IMR-90 (cell line): ENCODE measurements around the gene UMODL1. TPM values are rescaled to one million over a fixed set of nuclear protein-coding genes. Genes with fewer than 3 reads are reported as not detected.

ENCODE experiments used
- ATAC-seq: fragments of 200-7000 bp; cut with Tn5 transposase; 2 replicates; pipeline ENCODE4 v1.9.1; 2020; ENCODE audit warnings: low read depth, mild to moderate bottlenecking, moderate library complexity
- BruUV-seq: library from RNA; stranded (reverse); fragments of 400-500 nt; replicated peaks from 2 replicates; lab custom pipeline; 2021; lab: Mats Ljungman, UMichigan
- CTCF ChIA-PET: fragments of 300-600 bp; formaldehyde crosslinking; extraction: SDS; loops from one replicate; lab custom pipeline; 2021; ENCODE audit warnings: antibody characterized with exemption; lab: Yijun Ruan, JAX
- POLR2A ChIA-PET: fragments of 300-600 bp; sonication (Branson Sonifier 250); formaldehyde crosslinking; loops from one replicate; lab custom pipeline; 2022; ENCODE audit warnings: antibody characterized with exemption; ENCODE audit not compliant: unreplicated experiment; lab: Charles Lee
- DNase-seq: peaks from one replicate; pipeline ENCODE4 v3.0.0; 2013
- H2AFZ ChIP-seq: replicated peaks from 2 replicates; pipeline ENCODE3; 2013; ENCODE audit warnings: low read length, mild to moderate bottlenecking; ENCODE audit not compliant: poor library complexity
- H2AK5ac ChIP-seq: 2 replicates; pipeline ENCODE4 v1.6.1; 2013; ENCODE audit warnings: low read depth, low read length, inconsistent platforms
- H2AK9ac ChIP-seq: replicated peaks from 2 replicates; pipeline ENCODE3; 2013; ENCODE audit warnings: mild to moderate bottlenecking, low read depth, low read length, moderate library complexity; ENCODE audit not compliant: poor library complexity
- H2BK120ac ChIP-seq: 2 replicates; pipeline ENCODE4 v1.6.1; 2013; ENCODE audit warnings: low read depth, low read length, inconsistent platforms
- H2BK15ac ChIP-seq: 3 replicates; pipeline ENCODE4 v1.6.1; 2013; ENCODE audit warnings: low read depth, low read length, inconsistent platforms
- H2BK20ac ChIP-seq: 2 replicates; pipeline ENCODE4 v1.6.1; 2013; ENCODE audit warnings: low read depth, mild to moderate bottlenecking, inconsistent platforms, low read length, moderate library complexity
- H2BK5ac ChIP-seq: 2 replicates; pipeline ENCODE4 v1.6.1; 2013; ENCODE audit warnings: mild to moderate bottlenecking, low read depth, low read length, inconsistent platforms; ENCODE audit not compliant: poor library complexity, severe bottlenecking
- H3K14ac ChIP-seq: replicated peaks from 2 replicates; pipeline ENCODE4 v1.6.1; 2013; ENCODE audit warnings: low read depth, low read length, inconsistent platforms
- H3K18ac ChIP-seq: 2 replicates; pipeline ENCODE4 v1.6.1; 2013; ENCODE audit warnings: low read depth, low read length, control low read depth
- H3K23ac ChIP-seq: 2 replicates; pipeline ENCODE4 v1.6.1; 2013; ENCODE audit warnings: low read depth, low read length, inconsistent platforms
- H3K27ac ChIP-seq: 2 replicates; pipeline ENCODE4 v1.5.1; 2013; ENCODE audit warnings: mild to moderate bottlenecking, control low read depth, low read length; ENCODE audit not compliant: insufficient read depth
- H3K27me3 ChIP-seq: 2 replicates; pipeline ENCODE4 v1.6.1; 2013; ENCODE audit warnings: low read length; ENCODE audit not compliant: control insufficient read depth, insufficient read depth
- H3K36me3 ChIP-seq: 2 replicates; pipeline ENCODE4 v1.6.1; 2013; ENCODE audit warnings: low read length, mixed read lengths; ENCODE audit not compliant: control insufficient read depth, insufficient read depth
- H3K4ac ChIP-seq: 2 replicates; pipeline ENCODE4 v1.6.1; 2013; ENCODE audit warnings: low read depth, low read length, inconsistent platforms
- H3K4me1 ChIP-seq: 2 replicates; pipeline ENCODE4 v1.6.1; 2013; ENCODE audit warnings: low read length, mixed read lengths; ENCODE audit not compliant: control insufficient read depth, insufficient read depth
- H3K4me2 ChIP-seq: 2 replicates; pipeline ENCODE4 v1.6.1; 2013; ENCODE audit warnings: low read depth, mild to moderate bottlenecking, control low read depth, low read length, moderate library complexity
- H3K4me3 ChIP-seq: 2 replicates; pipeline ENCODE4 v1.5.1; 2013; ENCODE audit warnings: low read depth, mild to moderate bottlenecking, control low read depth, low read length, moderate library complexity; ENCODE audit not compliant: insufficient read depth
- H3K56ac ChIP-seq: 2 replicates; pipeline ENCODE4 v1.6.1; 2013; ENCODE audit warnings: low read length, inconsistent platforms; ENCODE audit not compliant: insufficient read depth; ENCODE audit errors: extremely low read depth
- H3K79me1 ChIP-seq, 2 experiments: 2 replicates each; pipeline ENCODE4 v1.6.1; 2013; ENCODE audit warnings: low read length in 2 of 2, inconsistent platforms in 1 of 2, low read depth in 1 of 2
- H3K9ac ChIP-seq: 2 replicates; pipeline ENCODE4 v1.6.1; 2013; ENCODE audit warnings: low read depth, low read length, control low read depth
- H3K9me1 ChIP-seq: 2 replicates; pipeline ENCODE4 v1.6.1; 2013; ENCODE audit warnings: low read length, inconsistent platforms; ENCODE audit not compliant: insufficient read depth
- H3K9me3 ChIP-seq: 2 replicates; pipeline ENCODE4 v1.6.1; 2013; ENCODE audit warnings: low read length; ENCODE audit not compliant: control insufficient read depth, insufficient read depth
- H4K20me1 ChIP-seq: 2 replicates; pipeline ENCODE4 v1.6.1; 2013; ENCODE audit warnings: low read length, inconsistent platforms; ENCODE audit not compliant: insufficient read depth
- H4K5ac ChIP-seq: 2 replicates; pipeline ENCODE4 v1.6.1; 2013; ENCODE audit warnings: mild to moderate bottlenecking, low read depth, low read length, control low read depth
- H4K8ac ChIP-seq, 2 experiments: 2 replicates each; pipeline ENCODE4 v1.6.1; 2013; ENCODE audit warnings: low read depth in 2 of 2, low read length in 2 of 2, control low read depth in 1 of 2, inconsistent platforms in 1 of 2
- H4K91ac ChIP-seq: 2 replicates; pipeline ENCODE4 v1.6.1; 2013; ENCODE audit warnings: low read depth, low read length, inconsistent platforms; ENCODE audit not compliant: insufficient read depth
- CEBPB ChIP-seq: IDR thresholded peaks from 2 replicates; pipeline ENCODE4 v1.6.1; 2012; ENCODE audit warnings: low read depth, low read length, improper control_type of control experiment
- CTCF ChIP-seq: conservative IDR thresholded peaks from 2 replicates; pipeline ENCODE4 v1.5.1; 2012; ENCODE audit warnings: mild to moderate bottlenecking, low read depth, low read length, improper control_type of control experiment
- ELK1 ChIP-seq: fragments of 150-350 bp; IDR thresholded peaks from 2 replicates; pipeline ENCODE4 v1.6.1; 2016; ENCODE audit warnings: low read depth, mild to moderate bottlenecking, low read length, moderate library complexity, borderline replicate concordance
- FOS ChIP-seq: fragments of 150-350 bp; IDR thresholded peaks from 2 replicates; pipeline ENCODE4 v1.6.1; 2016; ENCODE audit warnings: low read depth, low read length
- MAFK ChIP-seq: IDR thresholded peaks from 2 replicates; pipeline ENCODE4 v1.6.1; 2012; ENCODE audit warnings: low read depth, low read length, improper control_type of control experiment
- NFE2L2 ChIP-seq: fragments of 150-350 bp; IDR thresholded peaks from 2 replicates; pipeline ENCODE4 v1.6.1; 2016; ENCODE audit warnings: low read depth, mild to moderate bottlenecking, low read length
- POLR2A ChIP-seq: IDR thresholded peaks from 2 replicates; pipeline ENCODE4 v1.6.1; 2012; ENCODE audit warnings: mild to moderate bottlenecking, low read depth, low read length
- RFX5 ChIP-seq: IDR thresholded peaks from 2 replicates; pipeline ENCODE4 v1.8.0; 2012; ENCODE audit warnings: low read depth, mild to moderate bottlenecking, low read length, moderate library complexity
- WGBS, 2 experiments: methylation state at CpG; one replicate each; pipeline versions ENCODE4 v1.1.5 to v1.1.7; 2013; ENCODE audit warnings: missing lambda C conversion rate in 2 of 2; ENCODE audit not compliant: insufficient read length in 1 of 2; ENCODE audit errors: extremely low coverage in 2 of 2; 5-methylcytosine and 5-hydroxymethylcytosine counted together
- dilution Hi-C: fragments of 300-500 bp; cut with HindIII; formaldehyde crosslinking; loops from one replicate; pipeline ENCODE4 v1.14.3; 2018; ENCODE audit warnings: low sequenced_read_pairs; ENCODE audit not compliant: unreplicated experiment
- in situ Hi-C: fragments of 300-500 bp; cut with MboI; formaldehyde crosslinking; loops from 3 replicates; pipeline ENCODE4 v1.14.3; 2019; ENCODE audit warnings: low sequenced_read_pairs, inconsistent platforms, mixed read lengths
- intact Hi-C: fragments of 100-400 bp; cut with micrococcal nuclease; formaldehyde crosslinking; loops from 2 replicates; pipeline ENCODE4 v1.10.0; 2022
- polyA plus RNA-seq, 3 experiments: library from polyadenylated mRNA; depleted of rRNA; stranded (reverse); fragments of >200 nt; gene quantifications; 2 replicates each; pipeline ENCODE4 v1.2.3, GENCODE V29; 2012; ENCODE audit warnings: low replicate concordance in 1 of 3
- total RNA-seq: library from RNA; depleted of rRNA; stranded (reverse); fragments of >200 nt; gene quantifications from 2 replicates; pipeline ENCODE4 v1.2.3, GENCODE V29; 2012

UMODL1 gene
- total and polyA plus RNA-seq, 2 of the 4 experiments (the other 2 are of a cell fraction): 0.02 TPM; not detected in 1

- ATAC-seq: no peak
- intact Hi-C loops (loop anchor here (1.0 to 5.0 kb wide), 2 partner anchors 8 to 37 kb away; partner anchors contain the start of gene ZBTB21), dilution Hi-C loops (no loop called here), in situ Hi-C loops (no loop called here)
- H2BK5ac ChIP-seq: peak overlapping the region; percentile 87
- H3K56ac ChIP-seq: no peak overlapping the region
- peaks cover 18% of the 10 kb centered on the region for H3K4me1 ChIP-seq
- H4K8ac ChIP-seq: peak overlapping the region; percentile 3 to 69; a peak in 2 of 4 replicates
- peak overlapping the region; percentile 52; the same call in 1 of the 2 replicates for H3K23ac ChIP-seq
- no peaks in the 10 kb centered on the region; the same call in 1 of the 2 replicates for H3K27me3 ChIP-seq
- peak overlapping the region; percentile 52; the same call in 2 of the 3 replicates for H2BK15ac ChIP-seq
- H3K27ac ChIP-seq: peak overlapping the region; percentile 80
- peak overlapping the region; percentile 54 for H3K18ac ChIP-seq
- peaks cover 11% of the 10 kb centered on the region for H3K9me1 ChIP-seq
- ChIA-PET CTCF (interaction anchor here (2.0 kb wide), 1 partner anchor 59 kb away, joined by 6 read pairs; no protein-coding TSS in a partner anchor), POLR2A (no interaction called here)
- H3K14ac ChIP-seq: peak overlapping the region; percentile 31
- H2BK120ac ChIP-seq: peak overlapping the region; percentile 87
- no TSS peak for BruUV-seq
- no peaks in the 10 kb centered on the region; a peak in 2 of 4 replicates for H3K79me1 ChIP-seq
- 84% methylated on average over 5 of the region's 10 CpGs; no CpG with 5 or more reads in 1 of the 2 experiments for WGBS, 2 experiments
- peak overlapping the region; percentile 94 for H2AK5ac ChIP-seq
- H4K5ac ChIP-seq: peak overlapping the region; percentile 86
- H2AFZ ChIP-seq: no peak overlapping the region
- H2AK9ac ChIP-seq: no peak overlapping the region
- TF ChIP-seq POLR2A (no peak), MAFK (no peak), NFE2L2 (no peak), CTCF (no peak), ELK1 (no peak), FOS (no peak), RFX5 (no peak), CEBPB (peak; percentile 55)
- no peak overlapping the region for H3K4me3 ChIP-seq
- H3K36me3 ChIP-seq: no peaks in the 10 kb centered on the region
- no peak overlapping the region for H3K9ac ChIP-seq
- H3K4me2 ChIP-seq: no peak overlapping the region
- H2BK20ac ChIP-seq: peak overlapping the region; percentile 82
- H3K4ac ChIP-seq: peak overlapping the region; percentile 94
- H4K91ac ChIP-seq: peak overlapping the region; percentile 86
- peaks cover 3% of the 10 kb centered on the region; the same call in 1 of the 2 replicates for H4K20me1 ChIP-seq
- H3K9me3 ChIP-seq: no peaks in the 10 kb centered on the region
- DNase-seq: no peak
Measured at GRCh38 chr21:42048870-42049577, 22.1 kb upstream of the UMODL1 start.
